ENCODE data around the gene RNF181. TPM values are rescaled to one million over a fixed set of nuclear protein-coding genes. Genes with fewer than 3 reads are reported as not detected.

The RNF181 gene
- total and polyA plus RNA-seq, 2 of the 13 experiments (the other 11 are each of a cell fraction or from before 2014, with no cell fraction given), result 224 to 578 TPM

DNA sequence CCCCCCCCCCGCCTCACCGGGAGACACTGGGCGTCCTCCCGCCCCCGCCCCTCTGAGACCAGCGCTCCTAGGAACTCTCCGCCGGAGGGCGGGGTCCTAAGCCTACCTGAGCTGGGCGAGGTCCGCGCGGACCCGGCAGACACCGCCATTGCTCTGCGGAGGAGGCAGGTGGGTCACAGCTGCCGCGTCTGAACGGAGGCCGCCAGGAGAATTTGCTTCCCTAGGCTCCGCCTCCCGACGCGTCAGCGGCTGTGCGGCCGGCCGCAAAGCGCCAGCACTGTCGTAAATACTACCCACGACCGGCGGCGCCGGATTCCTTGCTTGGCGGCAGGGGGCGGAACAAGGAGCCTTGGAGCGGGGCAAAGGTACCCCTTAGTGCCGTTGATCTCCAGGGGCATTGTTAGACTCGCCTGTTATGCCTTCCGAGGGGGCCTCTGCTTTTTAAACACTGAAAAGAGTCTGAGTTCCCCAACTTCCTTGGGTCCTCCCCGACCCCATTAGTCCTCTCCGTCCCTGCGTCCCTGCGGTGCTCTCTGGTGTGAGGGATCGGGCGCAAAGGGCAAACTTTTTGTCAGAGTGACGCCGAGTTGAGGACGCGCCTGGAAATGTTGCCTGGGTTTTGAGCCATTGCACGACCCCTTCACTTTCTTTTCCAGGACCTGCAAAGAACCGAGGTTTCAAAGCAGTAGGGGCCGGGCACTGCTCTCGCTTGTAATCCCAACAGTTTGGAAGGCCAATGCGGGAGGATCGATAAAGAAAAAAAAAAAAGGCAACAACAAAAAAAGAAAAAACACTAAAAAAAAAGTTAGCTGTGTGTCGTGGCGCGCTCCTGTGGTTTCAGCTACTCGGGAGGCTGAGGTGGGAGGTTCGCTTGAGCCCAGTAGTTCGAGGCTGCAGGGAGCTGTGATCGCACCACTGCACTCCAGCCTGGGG is 34.0 kb upstream of the RNF181 start, which contains the start of gene GGCX (continued):
- peak; percentile 39; the same call in 1 of the 2 replicates for TF ChIP-seq TBX3 (IDR thresholded peaks at IDR 0.05; ENCODE audit: borderline replicate concordance)
- TF ChIP-seq, protein P1, sequence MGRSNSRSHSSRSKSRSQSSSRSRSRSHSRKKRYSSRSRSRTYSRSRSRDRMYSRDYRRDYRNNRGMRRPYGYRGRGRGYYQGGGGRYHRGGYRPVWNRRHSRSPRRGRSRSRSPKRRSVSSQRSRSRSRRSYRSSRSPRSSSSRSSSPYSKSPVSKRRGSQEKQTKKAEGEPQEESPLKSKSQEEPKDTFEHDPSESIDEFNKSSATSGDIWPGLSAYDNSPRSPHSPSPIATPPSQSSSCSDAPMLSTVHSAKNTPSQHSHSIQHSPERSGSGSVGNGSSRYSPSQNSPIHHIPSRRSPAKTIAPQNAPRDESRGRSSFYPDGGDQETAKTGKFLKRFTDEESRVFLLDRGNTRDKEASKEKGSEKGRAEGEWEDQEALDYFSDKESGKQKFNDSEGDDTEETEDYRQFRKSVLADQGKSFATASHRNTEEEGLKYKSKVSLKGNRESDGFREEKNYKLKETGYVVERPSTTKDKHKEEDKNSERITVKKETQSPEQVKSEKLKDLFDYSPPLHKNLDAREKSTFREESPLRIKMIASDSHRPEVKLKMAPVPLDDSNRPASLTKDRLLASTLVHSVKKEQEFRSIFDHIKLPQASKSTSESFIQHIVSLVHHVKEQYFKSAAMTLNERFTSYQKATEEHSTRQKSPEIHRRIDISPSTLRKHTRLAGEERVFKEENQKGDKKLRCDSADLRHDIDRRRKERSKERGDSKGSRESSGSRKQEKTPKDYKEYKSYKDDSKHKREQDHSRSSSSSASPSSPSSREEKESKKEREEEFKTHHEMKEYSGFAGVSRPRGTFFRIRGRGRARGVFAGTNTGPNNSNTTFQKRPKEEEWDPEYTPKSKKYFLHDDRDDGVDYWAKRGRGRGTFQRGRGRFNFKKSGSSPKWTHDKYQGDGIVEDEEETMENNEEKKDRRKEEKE (IDR thresholded peaks at IDR 0.05), result no peak
- TF ChIP-seq BCL6 (CRISPR knock-in tag; IDR thresholded peaks at IDR 0.05), result peak; percentile 54; the same call in 1 of the 2 replicates
- TF ChIP-seq, protein P2, sequence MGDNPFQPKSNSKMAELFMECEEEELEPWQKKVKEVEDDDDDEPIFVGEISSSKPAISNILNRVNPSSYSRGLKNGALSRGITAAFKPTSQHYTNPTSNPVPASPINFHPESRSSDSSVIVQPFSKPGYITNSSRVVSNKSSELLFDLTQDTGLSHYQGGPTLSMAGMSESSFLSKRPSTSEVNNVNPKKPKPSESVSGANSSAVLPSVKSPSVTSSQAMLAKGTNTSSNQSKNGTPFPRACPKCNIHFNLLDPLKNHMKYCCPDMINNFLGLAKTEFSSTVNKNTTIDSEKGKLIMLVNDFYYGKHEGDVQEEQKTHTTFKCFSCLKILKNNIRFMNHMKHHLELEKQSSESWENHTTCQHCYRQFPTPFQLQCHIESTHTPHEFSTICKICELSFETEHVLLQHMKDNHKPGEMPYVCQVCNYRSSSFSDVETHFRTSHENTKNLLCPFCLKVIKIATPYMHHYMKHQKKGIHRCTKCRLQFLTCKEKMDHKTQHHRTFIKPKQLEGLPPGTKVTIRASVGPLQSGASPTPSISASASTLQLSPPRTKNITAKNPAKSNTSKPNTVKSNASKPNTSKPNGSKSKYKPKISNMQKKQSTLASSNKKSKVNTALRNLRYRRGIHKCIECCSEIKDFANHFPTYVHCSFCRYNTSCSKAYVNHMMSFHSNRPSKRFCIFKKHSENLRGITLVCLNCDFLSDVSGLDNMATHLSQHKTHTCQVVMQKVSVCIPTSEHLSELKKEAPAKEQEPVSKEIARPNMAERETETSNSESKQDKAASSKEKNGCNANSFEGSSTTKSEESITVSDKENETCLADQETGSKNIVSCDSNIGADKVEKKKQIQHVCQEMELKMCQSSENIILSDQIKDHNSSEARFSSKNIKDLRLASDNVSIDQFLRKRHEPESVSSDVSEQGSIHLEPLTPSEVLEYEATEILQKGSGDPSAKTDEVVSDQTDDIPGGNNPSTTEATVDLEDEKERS (CRISPR knock-in tag; IDR thresholded peaks at IDR 0.05), result peak; percentile 80; the same call in 1 of the 2 replicates
- TF ChIP-seq KAT2B (IDR thresholded peaks at IDR 0.05; ENCODE audit: borderline replicate concordance, low read depth, low read length), result no peak
- peak; percentile 92 for TF ChIP-seq KMT2B (CRISPR knock-in tag; IDR thresholded peaks at IDR 0.05)
- TF ChIP-seq NFE2L2 (IDR thresholded peaks at IDR 0.05; ENCODE audit: low read length), result no peak
- no peak for TF ChIP-seq ADNP (CRISPR knock-in tag; IDR thresholded peaks at IDR 0.05)
- TF ChIP-seq ZNF547 (CRISPR knock-in tag; IDR thresholded peaks at IDR 0.05), result peak; percentile 54; the same call in 1 of the 2 replicates
- TF ChIP-seq RARG (CRISPR knock-in tag; IDR thresholded peaks at IDR 0.05; ENCODE audit: low read depth), result no peak
- TF ChIP-seq YEATS2 (CRISPR knock-in tag; IDR thresholded peaks at IDR 0.05; ENCODE audit: borderline replicate concordance), result peak; percentile 92
- TF ChIP-seq ZNF572 (CRISPR knock-in tag; IDR thresholded peaks at IDR 0.05), result peak; percentile 44; the same call in 1 of the 2 replicates
- TF ChIP-seq BHLHE40 (IDR thresholded peaks at IDR 0.05; ENCODE audit: low read length), result 0 out of 2 replicates have a peak, but pooled peaks have one; percentile 30
- TF ChIP-seq JARID2 (CRISPR knock-in tag; IDR thresholded peaks at IDR 0.05; ENCODE audit: insufficient replicate concordance), result no peak
- TF ChIP-seq, protein P3, sequence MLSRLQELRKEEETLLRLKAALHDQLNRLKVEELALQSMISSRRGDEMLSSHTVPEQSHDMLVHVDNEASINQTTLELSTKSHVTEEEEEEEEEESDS (CRISPR knock-in tag; IDR thresholded peaks at IDR 0.05; ENCODE audit: borderline replicate concordance), result peak; percentile 79; the same call in 1 of the 2 replicates
- 0 out of 2 replicates have a peak, but pooled peaks have one; percentile 20 for TF ChIP-seq ZNF253 (CRISPR knock-in tag; IDR thresholded peaks at IDR 0.05; ENCODE audit: borderline replicate concordance)
- TF ChIP-seq RCOR2 (CRISPR knock-in tag; IDR thresholded peaks at IDR 0.05), result no peak
- TF ChIP-seq ATAD3A (CRISPR knock-in tag; IDR thresholded peaks at IDR 0.05), result no peak
- TF ChIP-seq GMEB1 (CRISPR knock-in tag; IDR thresholded peaks at IDR 0.05; ENCODE audit: borderline replicate concordance), result peak; percentile 91
- no peak for TF ChIP-seq RFX3 (CRISPR knock-in tag; IDR thresholded peaks at IDR 0.05)
- peak; percentile 84; the same call in 1 of the 2 replicates for TF ChIP-seq KLF13 (CRISPR knock-in tag; IDR thresholded peaks at IDR 0.05)
- TF ChIP-seq ZNF75D (CRISPR knock-in tag; IDR thresholded peaks at IDR 0.05; ENCODE audit: borderline replicate concordance), result no peak
